Neural cell (in vitro differentiated cells): ENCODE measurements around the gene ZSWIM1. TPM values are rescaled to one million over a fixed set of nuclear protein-coding genes. Genes with fewer than 3 reads are reported as not detected.

Experiments used
- H2AFZ ChIP-seq: fragments of 200-600, 300-800 bp; sonication (generic), shearing (Covaris generic); 2 replicates; pipeline ENCODE4 v1.6.0; 2014; ENCODE audit warnings: low read depth, mild to moderate bottlenecking, antibody characterized with exemption, low read length, moderate library complexity
- H3F3A ChIP-seq: fragments of 200-600 bp; shearing (Covaris generic); 2 replicates; pipeline ENCODE4 v1.6.1; 2016; ENCODE audit warnings: mild to moderate bottlenecking, moderate library complexity, mixed read lengths, antibody characterized with exemption, low read length; ENCODE audit not compliant: insufficient read depth, poor library complexity, severe bottlenecking
- H3K27ac ChIP-seq: fragments of 200-600, 300-800 bp; sonication (generic), shearing (Covaris generic); 2 replicates; pipeline ENCODE4 v1.5.1; 2014; ENCODE audit warnings: mild to moderate bottlenecking, low read length, moderate library complexity
- H3K27me3 ChIP-seq: fragments of 300-800, 200-600 bp; sonication (generic), shearing (Covaris generic); 2 replicates; pipeline ENCODE4 v1.6.0; 2014; ENCODE audit warnings: mild to moderate bottlenecking, low read depth, low read length, moderate library complexity; ENCODE audit not compliant: insufficient read depth
- H3K36me3 ChIP-seq: fragments of 300-800, 200-600 bp; sonication (generic), shearing (Covaris generic); 2 replicates; pipeline ENCODE4 v1.5.1; 2014; ENCODE audit warnings: mild to moderate bottlenecking, antibody characterized with exemption, low read length, moderate library complexity; ENCODE audit not compliant: insufficient read depth
- H3K4me2 ChIP-seq: fragments of 300-800, 200-600 bp; sonication (generic), shearing (Covaris generic); 2 replicates; pipeline ENCODE4 v1.6.0; 2014; ENCODE audit warnings: mild to moderate bottlenecking, low read length
- H3K4me3 ChIP-seq: fragments of 300-800, 200-600 bp; sonication (generic), shearing (Covaris generic); 2 replicates; pipeline ENCODE4 v1.5.1; 2014; ENCODE audit warnings: mild to moderate bottlenecking, low read length, moderate library complexity
- H3K79me2 ChIP-seq: fragments of 200-600 bp; shearing (Covaris generic); replicated peaks from 2 replicates; pipeline ENCODE4 v1.6.0; 2014; ENCODE audit warnings: mild to moderate bottlenecking, low read length, moderate library complexity; ENCODE audit not compliant: insufficient read depth
- H3K9ac ChIP-seq: fragments of 300-800, 200-600 bp; sonication (generic), shearing (Covaris generic); 2 replicates; pipeline ENCODE4 v1.6.1; 2016; ENCODE audit warnings: mild to moderate bottlenecking, low read length, mixed read lengths
- H3K9me2 ChIP-seq: fragments of 200-600 bp; shearing (Covaris generic); 2 replicates; pipeline ENCODE4 v1.6.1; 2016; ENCODE audit warnings: mild to moderate bottlenecking, low read length, mixed read lengths; ENCODE audit not compliant: insufficient read depth
- H3K9me3 ChIP-seq: fragments of 200-600, 300-800 bp; sonication (generic), shearing (Covaris generic); 2 replicates; pipeline ENCODE4 v1.6.1; 2016; ENCODE audit warnings: mild to moderate bottlenecking, mixed run types, low read length, moderate library complexity, mixed read lengths
- H4K20me1 ChIP-seq: fragments of 200-600 bp; shearing (Covaris generic); 2 replicates; pipeline ENCODE4 v1.6.1; 2016; ENCODE audit warnings: mild to moderate bottlenecking, mixed run types; ENCODE audit not compliant: insufficient read depth
- EP300 ChIP-seq: fragments of 450-650 bp; conservative IDR thresholded peaks from 2 replicates; pipeline ENCODE4 v1.6.1; 2014; ENCODE audit warnings: antibody characterized with exemption, mild to moderate bottlenecking, moderate library complexity; ENCODE audit not compliant: poor library complexity, severe bottlenecking
- EZH2 ChIP-seq: fragments of 200-600, 300-800 bp; shearing (Covaris generic), sonication (generic); IDR thresholded peaks from 2 replicates; pipeline ENCODE4 v1.6.1; 2014; ENCODE audit warnings: antibody characterized with exemption, low read length, borderline replicate concordance, mild to moderate bottlenecking; ENCODE audit not compliant: insufficient read depth, poor library complexity, severe bottlenecking
- MXI1 ChIP-seq: fragments of 450-650 bp; conservative IDR thresholded peaks from 2 replicates; pipeline ENCODE4 v1.6.1; 2014; ENCODE audit warnings: antibody characterized with exemption, mild to moderate bottlenecking; ENCODE audit not compliant: poor library complexity, severe bottlenecking
- POLR2AphosphoS5 ChIP-seq: IDR thresholded peaks from 2 replicates; pipeline ENCODE4 v1.6.1; 2012
- RAD21 ChIP-seq: fragments of 450-650 bp; conservative IDR thresholded peaks from 2 replicates; pipeline ENCODE4 v1.6.1; 2014; ENCODE audit warnings: antibody characterized with exemption, mild to moderate bottlenecking, moderate library complexity
- SMC3 ChIP-seq: fragments of 450-650 bp; conservative IDR thresholded peaks from 2 replicates; pipeline ENCODE4 v1.6.1; 2014; ENCODE audit warnings: antibody characterized with exemption, mild to moderate bottlenecking, moderate library complexity; ENCODE audit not compliant: poor library complexity
- TAF1 ChIP-seq: IDR thresholded peaks from 2 replicates; pipeline ENCODE4 v1.6.1; 2012; ENCODE audit warnings: low read depth
- polyA plus RNA-seq: library from polyadenylated mRNA; depleted of rRNA; stranded (reverse); fragments of >200 nt; gene quantifications from 2 replicates; pipeline ENCODE4 v1.2.3, GENCODE V29; 2014
- TF ChIP-seq, protein P1 (sequence below): IDR thresholded peaks from 2 replicates; pipeline ENCODE4 v1.6.1; 2012; ENCODE audit warnings: borderline replicate concordance
- TF ChIP-seq, protein P2 (sequence below): fragments of 450-650 bp; IDR thresholded peaks from 2 replicates; pipeline ENCODE4 v1.5.1; 2014; ENCODE audit warnings: antibody characterized with exemption, mild to moderate bottlenecking, moderate library complexity; ENCODE audit not compliant: poor library complexity, severe bottlenecking

ZSWIM1 gene
- polyA plus RNA-seq, 1 donor from 2014 or later: 3.3 TPM

DNA sequence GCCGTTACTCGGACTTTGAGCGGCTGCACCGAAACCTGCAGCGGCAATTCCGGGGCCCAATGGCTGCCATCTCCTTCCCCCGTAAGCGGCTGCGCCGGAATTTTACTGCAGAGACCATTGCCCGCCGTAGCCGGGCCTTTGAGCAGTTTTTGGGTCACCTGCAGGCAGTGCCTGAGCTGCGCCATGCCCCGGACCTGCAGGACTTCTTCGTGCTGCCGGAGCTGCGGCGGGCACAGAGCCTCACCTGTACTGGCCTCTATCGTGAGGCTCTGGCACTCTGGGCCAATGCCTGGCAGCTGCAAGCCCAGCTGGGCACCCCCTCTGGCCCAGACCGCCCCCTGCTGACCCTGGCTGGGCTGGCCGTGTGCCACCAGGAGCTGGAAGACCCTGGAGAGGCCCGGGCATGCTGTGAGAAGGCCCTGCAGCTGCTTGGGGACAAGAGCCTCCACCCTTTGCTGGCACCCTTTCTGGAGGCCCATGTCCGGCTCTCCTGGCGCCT, 40.3 kb upstream of the ZSWIM1 start:
- no peak overlapping the region for H3K4me3 ChIP-seq
- H3K79me2 ChIP-seq: no peaks in the 10 kb centered on the region
- no peaks in the 10 kb centered on the region for H4K20me1 ChIP-seq
- no peaks in the 10 kb centered on the region for H3K9me2 ChIP-seq
- no peak overlapping the region for H3K27ac ChIP-seq
- H3K36me3 ChIP-seq: no peaks in the 10 kb centered on the region
- no peak overlapping the region for H3K9ac ChIP-seq
- H2AFZ ChIP-seq: no peak overlapping the region
- no peaks in the 10 kb centered on the region for H3K27me3 ChIP-seq
- no peaks in the 10 kb centered on the region for H3K9me3 ChIP-seq
- TF ChIP-seq, protein P1, sequence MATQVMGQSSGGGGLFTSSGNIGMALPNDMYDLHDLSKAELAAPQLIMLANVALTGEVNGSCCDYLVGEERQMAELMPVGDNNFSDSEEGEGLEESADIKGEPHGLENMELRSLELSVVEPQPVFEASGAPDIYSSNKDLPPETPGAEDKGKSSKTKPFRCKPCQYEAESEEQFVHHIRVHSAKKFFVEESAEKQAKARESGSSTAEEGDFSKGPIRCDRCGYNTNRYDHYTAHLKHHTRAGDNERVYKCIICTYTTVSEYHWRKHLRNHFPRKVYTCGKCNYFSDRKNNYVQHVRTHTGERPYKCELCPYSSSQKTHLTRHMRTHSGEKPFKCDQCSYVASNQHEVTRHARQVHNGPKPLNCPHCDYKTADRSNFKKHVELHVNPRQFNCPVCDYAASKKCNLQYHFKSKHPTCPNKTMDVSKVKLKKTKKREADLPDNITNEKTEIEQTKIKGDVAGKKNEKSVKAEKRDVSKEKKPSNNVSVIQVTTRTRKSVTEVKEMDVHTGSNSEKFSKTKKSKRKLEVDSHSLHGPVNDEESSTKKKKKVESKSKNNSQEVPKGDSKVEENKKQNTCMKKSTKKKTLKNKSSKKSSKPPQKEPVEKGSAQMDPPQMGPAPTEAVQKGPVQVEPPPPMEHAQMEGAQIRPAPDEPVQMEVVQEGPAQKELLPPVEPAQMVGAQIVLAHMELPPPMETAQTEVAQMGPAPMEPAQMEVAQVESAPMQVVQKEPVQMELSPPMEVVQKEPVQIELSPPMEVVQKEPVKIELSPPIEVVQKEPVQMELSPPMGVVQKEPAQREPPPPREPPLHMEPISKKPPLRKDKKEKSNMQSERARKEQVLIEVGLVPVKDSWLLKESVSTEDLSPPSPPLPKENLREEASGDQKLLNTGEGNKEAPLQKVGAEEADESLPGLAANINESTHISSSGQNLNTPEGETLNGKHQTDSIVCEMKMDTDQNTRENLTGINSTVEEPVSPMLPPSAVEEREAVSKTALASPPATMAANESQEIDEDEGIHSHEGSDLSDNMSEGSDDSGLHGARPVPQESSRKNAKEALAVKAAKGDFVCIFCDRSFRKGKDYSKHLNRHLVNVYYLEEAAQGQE: no peak
- TF ChIP-seq TAF1: no peak
- TF ChIP-seq, protein P2, sequence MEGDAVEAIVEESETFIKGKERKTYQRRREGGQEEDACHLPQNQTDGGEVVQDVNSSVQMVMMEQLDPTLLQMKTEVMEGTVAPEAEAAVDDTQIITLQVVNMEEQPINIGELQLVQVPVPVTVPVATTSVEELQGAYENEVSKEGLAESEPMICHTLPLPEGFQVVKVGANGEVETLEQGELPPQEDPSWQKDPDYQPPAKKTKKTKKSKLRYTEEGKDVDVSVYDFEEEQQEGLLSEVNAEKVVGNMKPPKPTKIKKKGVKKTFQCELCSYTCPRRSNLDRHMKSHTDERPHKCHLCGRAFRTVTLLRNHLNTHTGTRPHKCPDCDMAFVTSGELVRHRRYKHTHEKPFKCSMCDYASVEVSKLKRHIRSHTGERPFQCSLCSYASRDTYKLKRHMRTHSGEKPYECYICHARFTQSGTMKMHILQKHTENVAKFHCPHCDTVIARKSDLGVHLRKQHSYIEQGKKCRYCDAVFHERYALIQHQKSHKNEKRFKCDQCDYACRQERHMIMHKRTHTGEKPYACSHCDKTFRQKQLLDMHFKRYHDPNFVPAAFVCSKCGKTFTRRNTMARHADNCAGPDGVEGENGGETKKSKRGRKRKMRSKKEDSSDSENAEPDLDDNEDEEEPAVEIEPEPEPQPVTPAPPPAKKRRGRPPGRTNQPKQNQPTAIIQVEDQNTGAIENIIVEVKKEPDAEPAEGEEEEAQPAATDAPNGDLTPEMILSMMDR: no peak
- TF ChIP-seq EP300: no peak
- no peak for TF ChIP-seq POLR2AphosphoS5
- TF ChIP-seq SMC3: no peak
- no peak for TF ChIP-seq MXI1
- no peak for TF ChIP-seq RAD21
- TF ChIP-seq EZH2: no peak
- no peak overlapping the region for H3K4me2 ChIP-seq
- H3F3A ChIP-seq: no peaks in the 10 kb centered on the region

DNA sequence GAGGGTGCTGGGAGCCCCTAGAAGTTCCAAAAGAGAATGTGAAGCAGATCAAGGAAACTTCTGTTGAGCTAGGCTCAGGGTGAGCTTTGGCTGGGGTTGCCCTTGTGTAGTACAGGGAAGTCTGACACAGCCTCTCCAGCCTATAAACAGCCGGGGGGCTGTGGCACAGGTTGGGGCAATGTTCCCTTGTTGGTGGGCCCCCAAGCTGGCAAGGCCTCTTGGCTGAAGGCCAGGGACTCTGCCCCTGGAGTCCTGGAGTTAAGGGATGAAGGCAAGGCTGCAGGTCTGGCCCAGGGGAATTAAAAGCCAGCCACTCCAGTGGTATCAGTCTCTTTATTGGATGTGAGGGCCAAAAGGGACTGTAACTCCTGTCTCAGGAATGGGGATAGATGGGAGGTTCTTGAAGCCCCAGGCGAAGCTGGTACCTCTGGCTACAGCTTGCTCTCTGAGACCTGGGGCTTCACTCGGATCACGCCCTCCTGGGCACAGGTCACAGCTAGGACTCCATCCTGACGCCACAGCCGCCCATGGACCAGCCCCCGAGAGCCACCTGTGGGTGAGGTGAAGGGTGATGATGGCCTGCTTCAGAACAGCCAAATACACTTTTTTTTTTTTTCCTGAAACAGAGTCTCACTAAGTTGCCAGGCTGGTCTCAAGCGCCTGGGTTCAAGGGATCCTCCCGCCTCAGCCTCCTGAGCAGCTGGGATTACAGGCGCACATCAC, 39.5 kb upstream of the ZSWIM1 start:
- no peaks in the 10 kb centered on the region for H3K79me2 ChIP-seq
- H3K9me2 ChIP-seq: no peaks in the 10 kb centered on the region
- no peaks in the 10 kb centered on the region for H3F3A ChIP-seq
- no peaks in the 10 kb centered on the region for H3K9me3 ChIP-seq
- H3K4me3 ChIP-seq: no peak overlapping the region
- H3K36me3 ChIP-seq: no peaks in the 10 kb centered on the region
- H3K27me3 ChIP-seq: no peaks in the 10 kb centered on the region
- no peak for TF ChIP-seq EZH2
- TF ChIP-seq TAF1: no peak
- no peak for TF ChIP-seq SMC3
- no peak for TF ChIP-seq MXI1
- TF ChIP-seq, protein P1: no peak
- no peak for TF ChIP-seq POLR2AphosphoS5
- no peak for TF ChIP-seq EP300
- TF ChIP-seq RAD21: no peak
- TF ChIP-seq, protein P2: no peak
- H4K20me1 ChIP-seq: no peaks in the 10 kb centered on the region
- H3K9ac ChIP-seq: no peak overlapping the region
- H2AFZ ChIP-seq: no peak overlapping the region
- H3K27ac ChIP-seq: no peak overlapping the region
- H3K4me2 ChIP-seq: no peak overlapping the region
